DND-41 (cell line): ENCODE results near the gene NANS.
A peak's percentile ranks its signal among the peaks of the same experiment; 100 is the strongest.

Experiments used
- ATAC-seq: fragments of 200-7000 bp; cut with Tn5 transposase; 3 replicates; pipeline ENCODE4 v1.9.1; 2021; ENCODE audit warnings: low read depth; ENCODE audit not compliant: insufficient read depth
- DNase-seq: peaks from one replicate; pipeline ENCODE4 v3.0.0-alpha.2; 2020
- H2AFZ ChIP-seq: 2 replicates; pipeline ENCODE4 v1.6.0; 2012; ENCODE audit warnings: low read depth, low read length
- H3K27ac ChIP-seq: 2 replicates; pipeline ENCODE4 v1.5.1; 2012; ENCODE audit warnings: low read length, inconsistent platforms
- H3K27me3 ChIP-seq: fragments of 200-600 bp; sonication (generic); 2 replicates; pipeline ENCODE4 v1.6.0; 2012; ENCODE audit warnings: low read length, mild to moderate bottlenecking, inconsistent platforms; ENCODE audit not compliant: insufficient read depth, poor library complexity
- H3K36me3 ChIP-seq: 2 replicates; pipeline ENCODE4 v1.5.1; 2012; ENCODE audit warnings: low read length, inconsistent platforms; ENCODE audit not compliant: insufficient read depth
- H3K4me1 ChIP-seq: 2 replicates; pipeline ENCODE4 v1.5.1; 2012; ENCODE audit warnings: mild to moderate bottlenecking, low read length; ENCODE audit not compliant: insufficient read depth
- H3K4me2 ChIP-seq: 2 replicates; pipeline ENCODE4 v1.6.0; 2012; ENCODE audit warnings: mild to moderate bottlenecking, moderate library complexity, low read length, inconsistent platforms; ENCODE audit not compliant: insufficient read depth
- H3K4me3 ChIP-seq, 2 experiments: fragments of 200-600 bp in 1 of 2; shearing (Covaris generic) in 1 of 2; 2 replicates each; pipeline ENCODE4 v1.5.1; 2012 to 2016; ENCODE audit warnings: inconsistent platforms in 2 of 2, low read length in 2 of 2, mild to moderate bottlenecking in 2 of 2, low read depth in 1 of 2, moderate library complexity in 1 of 2
- H3K79me2 ChIP-seq: 2 replicates; pipeline ENCODE4 v1.6.0; 2012; ENCODE audit warnings: low read length, inconsistent platforms; ENCODE audit not compliant: insufficient read depth
- H3K9ac ChIP-seq: 2 replicates; pipeline ENCODE4 v1.6.0; 2012; ENCODE audit warnings: low read depth, mild to moderate bottlenecking, inconsistent platforms, low read length, moderate library complexity
- H3K9me3 ChIP-seq: 2 replicates; pipeline ENCODE4 v1.5.1; 2012; ENCODE audit warnings: low read length, moderate library complexity, mild to moderate bottlenecking, inconsistent platforms; ENCODE audit not compliant: insufficient read depth, severe bottlenecking
- H4K20me1 ChIP-seq: 2 replicates; pipeline ENCODE4 v1.6.0; 2012; ENCODE audit warnings: low read length; ENCODE audit not compliant: insufficient read depth
- CTCF ChIP-seq: IDR thresholded peaks from 2 replicates; pipeline ENCODE4 v1.5.1; 2012; ENCODE audit warnings: borderline replicate concordance, low read length, moderate library complexity, mild to moderate bottlenecking; ENCODE audit not compliant: poor library complexity, severe bottlenecking; ENCODE audit errors: extremely low read depth
- EZH2 ChIP-seq: IDR thresholded peaks from 3 replicates; pipeline ENCODE4 v1.6.1; 2012; ENCODE audit warnings: borderline replicate concordance, low read depth, mild to moderate bottlenecking, moderate library complexity, low read length, inconsistent platforms; ENCODE audit not compliant: severe bottlenecking

Gene NANS

GRCh38 chr9:98096091-98096490, 39.6 kb downstream of the NANS start:
- H3K9ac ChIP-seq = no peak overlapping the region
- no peak overlapping the region for H3K4me2 ChIP-seq
- DNase-seq (no peak), ATAC-seq (no peak)
- H3K27me3 ChIP-seq = no peaks in the 10 kb centered on the region
- peaks cover 79% of the 10 kb centered on the region for H3K36me3 ChIP-seq
- H2AFZ ChIP-seq = no peak overlapping the region
- peaks cover 20% of the 10 kb centered on the region for H3K79me2 ChIP-seq
- no peaks in the 10 kb centered on the region for H4K20me1 ChIP-seq
- peak overlapping the region; percentile 33; the same call in 1 of the 2 replicates for H3K27ac ChIP-seq
- H3K4me3 ChIP-seq = no peak overlapping the region
- peaks cover 8% of the 10 kb centered on the region for H3K4me1 ChIP-seq
- TF ChIP-seq CTCF = no peak
- H3K9me3 ChIP-seq = no peaks in the 10 kb centered on the region

- Histone ChIP-seq H3K4me2 (no peak overlapping the region), H3K36me3 (peaks cover 66% of the 10 kb centered on the region)
Observed at GRCh38 chr9:98097836-98098235, 41.3 kb downstream of the NANS start.

GRCh38 chr9:98099346-98099745, 42.8 kb downstream of the NANS start:
- H3K4me2 ChIP-seq = no peak overlapping the region
- no peak overlapping the region for H3K9ac ChIP-seq
- H3K36me3 ChIP-seq = peaks cover 57% of the 10 kb centered on the region
- no peaks in the 10 kb centered on the region for H3K27me3 ChIP-seq
- DNase-seq = no peak
- peaks cover 38% of the 10 kb centered on the region for H3K4me1 ChIP-seq
- peaks cover 31% of the 10 kb centered on the region for H3K79me2 ChIP-seq
- H3K27ac ChIP-seq = peak overlapping the region; percentile 44
- H4K20me1 ChIP-seq = no peaks in the 10 kb centered on the region
- H3K9me3 ChIP-seq = no peaks in the 10 kb centered on the region
- ATAC-seq = no peak
- TF ChIP-seq CTCF = no peak
- no peak for TF ChIP-seq EZH2
- no peak overlapping the region for H2AFZ ChIP-seq
- H3K4me3 ChIP-seq = no peak overlapping the region

More at GRCh38 chr9:98097836-98098235, 41.3 kb downstream of the NANS start:
- Histone ChIP-seq H3K27me3 (no peaks in the 10 kb centered on the region), H4K20me1 (no peaks in the 10 kb centered on the region), H3K4me3 (no peak overlapping the region), H2AFZ (no peak overlapping the region), H3K4me1 (peaks cover 23% of the 10 kb centered on the region), H3K9ac (no peak overlapping the region), H3K27ac (0 out of 2 replicates have a peak overlapping the region, but pooled peaks have one; percentile 25), H3K79me2 (peaks cover 21% of the 10 kb centered on the region), H3K9me3 (no peaks in the 10 kb centered on the region)
- DNase-seq (no peak), ATAC-seq (no peak)
- TF ChIP-seq EZH2 = no peak
- no peak for TF ChIP-seq CTCF

- H3K4me1 ChIP-seq = peaks cover 44% of the 10 kb centered on the region
- H4K20me1 ChIP-seq = no peaks in the 10 kb centered on the region
- no peak for TF ChIP-seq EZH2
- TF ChIP-seq CTCF = no peak
- H3K4me3 ChIP-seq = no peak overlapping the region
- no peak overlapping the region for H3K9ac ChIP-seq
- no peak overlapping the region for H2AFZ ChIP-seq
- H3K27ac ChIP-seq = peak overlapping the region; percentile 44
- no peak overlapping the region for H3K4me2 ChIP-seq
- H3K79me2 ChIP-seq = peaks cover 36% of the 10 kb centered on the region
- H3K27me3 ChIP-seq = no peaks in the 10 kb centered on the region
- DNase-seq (no peak), ATAC-seq (no peak)
- peaks cover 57% of the 10 kb centered on the region for H3K36me3 ChIP-seq
- H3K9me3 ChIP-seq = no peaks in the 10 kb centered on the region
Observed at GRCh38 chr9:98099898-98100297, 43.4 kb downstream of the NANS start.
